ENCODE results near the gene MVB12B. TPM values are rescaled to one million over a fixed set of nuclear protein-coding genes. Genes with fewer than 3 reads are reported as not detected.
A peak's percentile ranks its signal among the peaks of the same experiment; 100 is the strongest.

MVB12B gene
- total and polyA plus RNA-seq, 2 of the 8 experiments (the other 6 are each of a cell fraction or from before 2014, with no cell fraction given): 2.6 to 5.0 TPM

- no peak for FAIRE-seq
- TF ChIP-seq JUN (IDR thresholded peaks at IDR 0.05; ENCODE audit: low read depth, low read length) (no peak), ZNF274 (IDR thresholded peaks at IDR 0.05; ENCODE audit: borderline replicate concordance, extremely low read depth, low read length) (no peak), RXRA (IDR thresholded peaks at IDR 0.05; ENCODE audit: insufficient read depth, low read depth, low read length) (no peak), CTBP2 (IDR thresholded peaks at IDR 0.05; ENCODE audit: borderline replicate concordance, insufficient read depth, insufficient read length, low read length) (no peak), TCF12 (IDR thresholded peaks at IDR 0.05; ENCODE audit: low read depth, low read length) (no peak), NANOG (IDR thresholded peaks at IDR 0.05; ENCODE audit: insufficient read depth, low read depth, low read length, poor library complexity, severe bottlenecking) (no peak), ASH2L (IDR thresholded peaks at IDR 0.05; ENCODE audit: low read length) (no peak), EZH2 (IDR thresholded peaks at IDR 0.05; ENCODE audit: low read depth, low read length, severe bottlenecking) (no peak), RNF2 (IDR thresholded peaks at IDR 0.05; ENCODE audit: borderline replicate concordance, low read depth, low read length, missing control alignments, poor library complexity, severe bottlenecking) (no peak)
- TF ChIP-seq, protein P1, sequence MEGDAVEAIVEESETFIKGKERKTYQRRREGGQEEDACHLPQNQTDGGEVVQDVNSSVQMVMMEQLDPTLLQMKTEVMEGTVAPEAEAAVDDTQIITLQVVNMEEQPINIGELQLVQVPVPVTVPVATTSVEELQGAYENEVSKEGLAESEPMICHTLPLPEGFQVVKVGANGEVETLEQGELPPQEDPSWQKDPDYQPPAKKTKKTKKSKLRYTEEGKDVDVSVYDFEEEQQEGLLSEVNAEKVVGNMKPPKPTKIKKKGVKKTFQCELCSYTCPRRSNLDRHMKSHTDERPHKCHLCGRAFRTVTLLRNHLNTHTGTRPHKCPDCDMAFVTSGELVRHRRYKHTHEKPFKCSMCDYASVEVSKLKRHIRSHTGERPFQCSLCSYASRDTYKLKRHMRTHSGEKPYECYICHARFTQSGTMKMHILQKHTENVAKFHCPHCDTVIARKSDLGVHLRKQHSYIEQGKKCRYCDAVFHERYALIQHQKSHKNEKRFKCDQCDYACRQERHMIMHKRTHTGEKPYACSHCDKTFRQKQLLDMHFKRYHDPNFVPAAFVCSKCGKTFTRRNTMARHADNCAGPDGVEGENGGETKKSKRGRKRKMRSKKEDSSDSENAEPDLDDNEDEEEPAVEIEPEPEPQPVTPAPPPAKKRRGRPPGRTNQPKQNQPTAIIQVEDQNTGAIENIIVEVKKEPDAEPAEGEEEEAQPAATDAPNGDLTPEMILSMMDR (IDR thresholded peaks at IDR 0.05; ENCODE audit: control extremely low read depth in 1 of 3, insufficient read depth in 1 of 3, low read depth in 1 of 3, low read length in 3 of 3): no peak
Measured at GRCh38 chr9:126531035-126531571, 204.5 kb downstream of the MVB12B start.

More at GRCh38 chr9:126531035-126531571, 204.5 kb downstream of the MVB12B start:
- H4K91ac ChIP-seq (replicated peaks; ENCODE audit: insufficient read length, low read length): peak overlapping the region; percentile 17
- no peak overlapping the region for H4K8ac ChIP-seq (ENCODE audit: extremely low read depth, insufficient read depth, low read length)
- H3K18ac ChIP-seq (ENCODE audit: extremely low read depth, low read length): no peak overlapping the region; the same call in 1 of the 2 replicates
- no peak overlapping the region for H2BK5ac ChIP-seq (ENCODE audit: low read depth, low read length)
- DNase-seq (ENCODE audit: low read depth in 1 of 2, low spot score in 2 of 2): no peak
- H2BK120ac ChIP-seq (replicated peaks; ENCODE audit: low read depth, low read length): no peak overlapping the region
- H4K20me1 ChIP-seq (replicated peaks in 1 of 2; ENCODE audit: control insufficient read depth in 1 of 2, insufficient read depth in 2 of 2, low read length in 2 of 2): no peaks in the 10 kb centered on the region
- no peak overlapping the region for H2AK5ac ChIP-seq (ENCODE audit: low read depth, low read length)
- peaks cover 14 to 35% (median 18%) of the 10 kb centered on the region in 4 experiments for H3K4me1 ChIP-seq (replicated peaks in 1 of 4; ENCODE audit: control insufficient read depth in 3 of 4, insufficient read depth in 4 of 4, low read length in 3 of 4)
- ChIA-PET POLR2A (ENCODE audit: partially characterized antibody) (no interaction called here), CTCF (ENCODE audit: partially characterized antibody) (interaction anchor here (0.8 to 6.1 kb wide), 9 partner anchors 11 to 48 kb away, joined by 3 to 34 read pairs (median 7); no protein-coding TSS in a partner anchor)
- no peaks in the 10 kb centered on the region for H3K79me1 ChIP-seq (ENCODE audit: low read depth, low read length)
- H3K4ac ChIP-seq (replicated peaks; ENCODE audit: insufficient read length, low read depth, low read length): peak overlapping the region; percentile 45
- peaks cover 0 to 8% (median 5%) of the 10 kb centered on the region in 4 experiments; a peak in 5 of 7 replicates for H3K27me3 ChIP-seq (replicated peaks in 1 of 4; ENCODE audit: control insufficient read depth in 3 of 4, extremely low read depth in 1 of 4, insufficient read depth in 3 of 4, low read length in 3 of 4)
- WGBS, 2 experiments (ENCODE audit: extremely low coverage in 1 of 2, insufficient coverage in 1 of 2, insufficient read length in 1 of 2, insufficient replicate concordance in 2 of 2, low coverage in 1 of 2, low lambda C conversion rate in 2 of 2, missing lambda C conversion rate in 1 of 2): 85% methylated on average over 10 of the region's 10 CpGs; no CpG with 5 or more reads in 1 of the 2 experiments
- H3K23ac ChIP-seq (ENCODE audit: insufficient read length): no peak overlapping the region
- H4K5ac ChIP-seq (ENCODE audit: insufficient read length, low read depth, low read length): no peak overlapping the region
- H3K9ac ChIP-seq (replicated peaks in 1 of 4; ENCODE audit: extremely low read depth in 1 of 4, low read depth in 3 of 4, low read length in 3 of 4): no peak overlapping the region
- no peak overlapping the region for H2BK15ac ChIP-seq (ENCODE audit: low read length)
- H2BK12ac ChIP-seq (ENCODE audit: low read depth, low read length): peak overlapping the region; percentile 55; the same call in 1 of the 2 replicates
- no peak overlapping the region for H3K4me2 ChIP-seq (ENCODE audit: insufficient read depth in 1 of 2, low read depth in 2 of 2, low read length in 2 of 2)
- no peaks in the 10 kb centered on the region for H3K9me3 ChIP-seq (ENCODE audit: insufficient read depth in 2 of 2, low read depth in 1 of 2, low read length in 1 of 2)
- peaks cover 5% of the 10 kb centered on the region; the same call in 1 of the 2 replicates for H3K23me2 ChIP-seq (ENCODE audit: low read depth, low read length)
- H3K36me3 ChIP-seq (ENCODE audit: control insufficient read depth in 2 of 4, insufficient read depth in 4 of 4, low read length in 3 of 4): no peaks in the 10 kb centered on the region
- H3K27ac ChIP-seq (ENCODE audit: low read depth, low read length): no peak overlapping the region
- no peak overlapping the region for H3K56ac ChIP-seq (replicated peaks; ENCODE audit: insufficient read length, low read depth, low read length)
- H3K14ac ChIP-seq (ENCODE audit: insufficient read length): no peak overlapping the region
- no peak overlapping the region for H2BK20ac ChIP-seq (ENCODE audit: low read length)
- H3K79me2 ChIP-seq (ENCODE audit: control insufficient read depth in 1 of 2, insufficient read depth in 2 of 2, low read length in 2 of 2): no peaks in the 10 kb centered on the region
- no peak overlapping the region for H3K4me3 ChIP-seq (ENCODE audit: extremely low read depth in 1 of 4, insufficient read depth in 2 of 4, low read depth in 3 of 4, low read length in 4 of 4)
- H2AFZ ChIP-seq (ENCODE audit: low read length): peak overlapping the region; percentile 37
